Activated CD4-positive, alpha-beta T cell treated with anti-CD3 and anti-CD28 coated beads, Interleukin-2, amount 50 U/mL, for 48 hours (primary cell): ENCODE results near the gene PRXL2A.
"Not testable (repeated sequence)": the region's sequence is repeated elsewhere in the genome, so short reads cannot be mapped to it uniquely, and the experiment has no call there.

Experiments
- DNase-seq, 2 experiments: peaks; one replicate each; pipeline ENCODE4 v3.0.0-alpha.2; 2020

Gene PRXL2A, protein sequence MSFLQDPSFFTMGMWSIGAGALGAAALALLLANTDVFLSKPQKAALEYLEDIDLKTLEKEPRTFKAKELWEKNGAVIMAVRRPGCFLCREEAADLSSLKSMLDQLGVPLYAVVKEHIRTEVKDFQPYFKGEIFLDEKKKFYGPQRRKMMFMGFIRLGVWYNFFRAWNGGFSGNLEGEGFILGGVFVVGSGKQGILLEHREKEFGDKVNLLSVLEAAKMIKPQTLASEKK

DNA sequence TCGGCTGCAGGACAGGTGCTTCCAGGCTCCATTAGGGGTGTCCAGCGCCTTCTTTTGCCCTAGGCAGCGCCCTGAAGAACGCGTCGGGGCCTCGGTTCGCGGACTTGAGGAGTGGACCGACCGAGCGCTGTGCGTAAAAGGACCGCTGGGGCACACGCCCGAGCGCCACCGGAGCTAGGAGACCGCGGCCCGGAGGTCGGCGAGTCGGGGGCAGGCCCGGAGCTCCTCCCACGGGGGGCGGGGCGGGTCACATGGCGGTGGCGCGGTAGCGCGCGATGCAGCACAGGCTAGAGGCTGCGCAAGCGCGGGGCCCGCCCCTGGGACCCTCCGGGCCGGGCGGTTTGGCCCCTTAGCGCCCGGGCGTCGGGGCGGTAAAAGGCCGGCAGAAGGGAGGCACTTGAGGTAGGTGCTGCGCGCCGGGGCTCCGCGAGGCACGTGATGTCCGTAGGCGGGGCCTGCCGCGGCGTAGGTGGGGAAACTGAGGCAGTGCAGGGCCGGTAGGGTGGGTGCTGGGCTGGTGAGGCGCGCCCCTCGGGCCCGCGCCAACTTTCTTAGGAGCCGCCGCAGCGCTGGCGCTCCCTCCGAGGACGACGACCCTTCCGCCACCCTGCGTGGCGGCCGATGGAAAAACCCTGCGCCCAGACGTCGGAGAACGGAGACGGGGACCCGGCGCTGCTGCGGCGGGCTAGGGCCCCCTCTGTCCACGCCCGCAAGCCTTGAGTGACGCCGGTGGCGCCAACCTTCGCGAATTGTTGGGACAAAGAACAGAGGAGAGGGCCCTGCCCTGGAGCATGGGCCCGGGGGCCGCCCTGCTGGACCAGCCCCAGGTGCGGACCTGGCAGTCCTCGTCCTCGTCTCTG, at the start of gene PRXL2A:
Gene PRXL2A (plus strand): TSS at position 310 of the 860 bp plus-strand sequence. CDS start 11,917 bp downstream, outside the sequence.
- DNase-seq, result peak; percentile 86 to 88

DNA sequence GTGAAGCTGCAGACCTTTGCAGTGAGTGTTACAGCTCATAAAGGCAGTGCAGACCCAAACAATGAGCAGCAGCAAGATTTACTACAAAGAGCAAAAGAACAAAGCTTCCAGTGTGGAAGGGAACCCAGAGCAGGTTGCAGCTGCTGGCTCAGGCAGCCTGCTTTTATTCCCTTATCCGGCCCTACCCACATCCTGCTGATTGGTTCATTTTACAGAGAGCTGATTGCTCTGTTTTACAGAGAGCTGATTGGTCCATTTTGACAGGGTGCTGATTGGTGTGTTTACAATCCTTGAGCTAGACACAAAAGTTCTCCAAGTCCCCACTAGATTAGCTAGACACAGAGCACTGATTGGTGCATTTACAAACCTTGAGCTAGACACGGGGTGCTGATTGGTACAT, 49.4 kb upstream of the PRXL2A start:
- not testable (repeated sequence) for DNase-seq

DNA sequence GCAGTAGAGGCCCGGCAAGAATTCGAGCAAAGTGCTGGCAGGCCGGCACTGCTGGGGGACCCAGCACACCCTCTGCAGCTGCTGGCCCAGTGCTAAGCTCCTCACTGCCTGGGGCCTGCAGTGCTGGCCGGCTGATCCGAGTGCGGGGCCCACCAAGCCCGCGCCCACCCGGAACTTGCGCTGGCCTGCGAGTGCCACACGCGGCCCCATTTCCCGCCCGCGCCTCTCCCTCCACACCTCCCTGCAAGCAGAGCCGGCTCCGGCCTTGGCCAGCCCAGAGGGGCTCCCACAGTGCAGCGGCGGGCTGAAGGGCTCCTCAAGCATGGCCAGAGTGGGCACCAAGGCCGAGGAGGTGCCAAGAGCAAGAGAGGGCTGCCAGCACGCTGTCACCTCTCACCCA, 48.7 kb upstream of the PRXL2A start:
- no peak for DNase-seq

DNA sequence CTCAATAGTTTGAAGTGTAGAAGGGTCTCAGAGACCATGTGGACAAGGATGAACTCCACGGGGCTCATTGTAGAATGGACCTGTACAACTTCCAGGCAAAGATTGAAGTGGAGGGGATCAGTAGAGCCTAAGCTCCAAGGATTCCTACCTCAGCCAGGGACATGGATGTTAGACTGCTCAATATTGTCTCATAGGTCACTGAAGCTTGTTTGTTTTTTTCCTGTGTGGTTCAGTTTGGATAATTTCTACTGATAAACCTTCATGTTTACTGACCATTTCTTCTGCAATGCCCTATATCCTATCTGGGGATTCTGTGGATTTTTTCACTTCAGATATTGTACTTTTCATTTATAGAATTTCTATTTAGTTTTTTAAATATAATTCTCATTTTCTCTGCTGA, 42.8 kb upstream of the PRXL2A start:
- no peak for DNase-seq

DNA sequence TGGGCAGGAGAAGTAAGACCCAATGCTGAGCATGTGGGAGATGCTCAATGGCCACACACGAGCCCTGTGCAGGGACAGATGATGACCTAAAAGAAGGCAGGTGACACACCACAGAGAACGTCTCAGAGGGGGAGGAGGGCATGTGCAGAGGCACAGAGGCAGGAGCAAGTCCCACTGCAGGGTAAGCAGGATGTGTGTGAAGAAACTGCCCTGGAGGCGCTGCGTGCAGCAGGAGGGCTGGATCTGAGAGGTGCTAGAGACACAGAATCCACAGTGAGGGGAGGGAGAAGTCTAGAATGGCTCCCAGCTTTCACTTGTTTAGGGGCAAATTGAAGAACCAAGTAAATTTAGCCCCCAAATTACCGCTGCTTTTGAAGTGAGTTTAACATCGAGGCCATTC, 36.9 kb upstream of the PRXL2A start:
- DNase-seq, result no peak

DNA sequence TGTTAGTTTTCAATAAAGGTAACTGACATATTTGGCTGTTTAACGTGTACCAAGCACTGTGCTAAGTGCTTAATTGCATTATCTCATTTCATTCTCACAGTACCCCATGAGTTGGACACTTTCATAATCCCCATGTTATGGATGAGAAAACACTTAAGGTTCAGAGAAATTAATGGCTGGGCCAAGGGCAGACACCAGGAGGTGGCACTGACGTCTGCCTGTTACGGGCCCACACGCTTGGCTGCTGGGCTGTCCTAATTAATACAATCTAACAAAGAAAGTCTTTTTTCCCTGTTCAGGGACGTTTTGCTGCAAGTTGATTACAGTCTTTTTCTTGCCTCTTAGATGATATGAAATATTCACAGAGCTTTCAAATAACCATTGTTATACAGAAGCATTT, 35.7 kb upstream of the PRXL2A start:
- DNase-seq, result no peak

DNA sequence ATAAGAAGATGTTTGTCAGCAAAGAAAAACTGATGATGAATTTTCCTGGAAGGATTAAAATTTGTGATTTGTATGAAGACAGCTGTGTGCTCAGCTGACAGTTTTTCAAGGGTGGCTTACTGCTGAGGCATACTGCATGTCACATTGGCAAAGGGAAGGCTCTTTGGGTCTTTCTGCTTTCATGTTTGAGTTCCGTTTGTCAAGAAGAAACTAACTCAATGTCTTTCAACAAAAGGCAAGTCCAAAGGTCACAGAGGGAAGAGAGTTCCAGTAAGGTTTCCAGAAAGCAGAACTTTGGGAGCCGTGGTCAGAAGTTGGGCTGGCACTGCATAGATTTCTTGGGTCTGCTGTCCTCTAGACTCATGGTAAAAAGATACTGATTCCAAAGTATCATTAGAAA, 34.8 kb upstream of the PRXL2A start:
- no peak for DNase-seq

DNA sequence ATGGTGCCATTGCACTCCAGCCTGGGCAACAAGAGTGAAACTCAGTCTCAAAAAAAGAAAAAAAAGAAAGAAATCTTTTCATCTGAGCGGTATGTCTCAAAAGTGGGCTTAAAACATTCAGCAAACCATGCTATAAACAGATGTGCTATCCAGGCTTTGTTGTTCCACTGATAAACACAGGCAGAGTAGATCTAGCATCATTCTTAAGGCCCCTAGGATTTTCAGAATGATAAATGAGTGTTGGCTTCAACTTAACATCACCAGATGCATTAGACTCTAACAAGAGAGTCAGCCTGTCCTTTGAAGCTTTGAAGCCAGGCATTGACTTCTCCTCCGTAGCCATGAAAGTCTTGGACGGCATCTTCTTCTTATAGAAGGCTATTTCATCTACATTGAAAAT, 28.6 kb upstream of the PRXL2A start:
- no peak for DNase-seq

DNA sequence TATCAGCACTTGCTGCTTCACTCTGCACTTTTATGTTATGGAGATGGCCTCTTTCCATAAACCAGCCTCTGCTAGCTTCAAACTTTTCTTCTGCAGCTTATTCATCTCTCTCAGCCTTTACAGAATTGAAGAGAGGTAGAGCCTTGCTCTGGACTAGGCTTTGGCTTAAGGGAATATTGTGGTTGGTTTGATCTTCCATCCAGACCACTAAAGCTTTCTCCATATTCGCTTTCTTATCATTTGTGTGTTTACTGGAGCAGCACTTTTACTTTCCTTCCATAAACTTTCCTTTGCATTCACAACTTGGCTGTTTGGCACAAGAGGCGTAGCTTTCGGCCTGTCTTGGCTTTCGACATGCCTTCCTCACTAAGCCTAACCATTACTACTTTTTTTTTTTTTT, 28.2 kb upstream of the PRXL2A start:
- DNase-seq, result no peak

DNA sequence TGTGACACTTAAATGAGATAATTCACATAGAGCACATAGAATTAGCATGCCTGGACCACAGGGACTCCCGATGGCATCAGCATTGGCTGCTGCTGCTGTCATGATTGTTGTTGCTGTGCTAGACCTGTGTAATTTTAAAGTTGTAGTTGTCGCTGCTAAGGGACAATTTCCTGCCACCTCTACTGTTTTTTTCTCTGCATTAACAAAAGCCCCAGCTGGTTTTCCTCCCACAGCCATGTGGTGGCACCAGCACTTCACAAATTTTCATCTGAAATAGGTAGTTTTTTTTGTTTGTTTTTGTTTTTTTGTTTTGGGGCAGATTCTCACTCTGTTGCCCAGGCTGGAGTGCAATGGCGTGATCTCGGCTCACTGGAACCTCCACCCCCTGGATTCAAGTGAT, 25.4 kb upstream of the PRXL2A start:
- DNase-seq, result peak; percentile 18 to 41

DNA sequence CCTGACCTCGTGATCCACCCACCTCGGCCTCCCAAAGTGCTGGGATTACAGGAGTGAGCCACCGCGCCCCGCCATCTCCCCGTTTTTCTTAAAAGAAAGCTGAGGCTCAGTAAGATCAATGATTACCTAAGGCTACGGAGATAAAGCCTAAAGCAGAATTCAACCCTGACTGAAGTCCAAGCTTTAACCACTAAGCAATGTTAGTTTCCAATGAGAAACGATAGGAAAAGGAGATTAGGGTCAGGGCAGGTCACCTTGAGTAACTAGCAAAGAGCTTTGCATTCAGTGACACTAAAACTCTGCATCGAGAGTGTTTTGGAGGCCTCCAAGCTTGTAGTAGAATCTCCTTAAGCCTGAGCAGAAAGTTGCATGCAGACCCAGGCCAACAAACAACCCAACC, 17.6 kb upstream of the PRXL2A start:
- DNase-seq, result no peak

DNA sequence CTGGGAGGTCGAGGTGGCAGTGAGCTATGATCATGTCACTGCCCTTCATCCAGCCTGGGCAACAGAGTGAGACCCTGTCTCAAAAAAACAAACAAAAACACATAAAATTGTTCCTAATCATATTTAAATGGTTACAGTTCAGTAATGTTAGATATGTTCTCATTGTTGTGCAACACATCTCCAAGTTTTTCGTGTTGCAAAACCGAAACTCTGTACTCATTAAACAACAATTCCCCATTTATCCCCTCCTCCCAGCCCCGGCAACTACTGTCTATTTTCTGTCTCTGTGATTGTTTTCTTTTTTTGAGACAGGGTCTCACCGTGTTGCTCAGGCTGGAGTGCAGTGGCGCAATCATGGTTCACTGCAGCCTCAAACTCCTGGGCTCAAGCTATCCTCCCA, 16.1 kb upstream of the PRXL2A start:
- no peak for DNase-seq

DNA sequence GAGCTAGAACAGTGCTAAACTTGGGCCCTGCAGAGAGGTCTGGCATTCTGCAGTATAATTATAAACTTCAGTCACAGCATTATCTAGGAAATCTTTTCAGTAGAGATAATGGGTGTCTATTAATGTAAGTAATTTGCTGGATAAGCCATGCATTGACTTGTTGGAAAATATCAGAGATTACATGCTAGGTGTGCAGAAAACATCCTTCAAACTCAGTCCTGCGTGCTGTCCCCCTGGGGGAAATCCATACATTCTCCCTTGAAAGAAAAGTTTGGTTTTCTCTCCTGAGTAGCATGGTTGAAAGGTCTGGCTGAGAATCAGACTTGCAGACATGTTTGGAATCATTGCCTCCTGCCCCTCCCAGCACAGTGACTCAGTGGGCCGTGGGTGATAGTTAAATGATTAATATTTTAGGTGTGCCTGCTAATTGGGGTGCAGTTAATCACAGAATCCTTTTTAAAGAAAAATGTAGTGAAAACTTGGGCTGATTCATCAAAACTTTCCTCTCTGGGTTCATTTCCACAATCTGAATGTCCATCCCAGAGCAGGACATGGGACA, 13.9 kb upstream of the PRXL2A start:
- no peak for DNase-seq

DNA sequence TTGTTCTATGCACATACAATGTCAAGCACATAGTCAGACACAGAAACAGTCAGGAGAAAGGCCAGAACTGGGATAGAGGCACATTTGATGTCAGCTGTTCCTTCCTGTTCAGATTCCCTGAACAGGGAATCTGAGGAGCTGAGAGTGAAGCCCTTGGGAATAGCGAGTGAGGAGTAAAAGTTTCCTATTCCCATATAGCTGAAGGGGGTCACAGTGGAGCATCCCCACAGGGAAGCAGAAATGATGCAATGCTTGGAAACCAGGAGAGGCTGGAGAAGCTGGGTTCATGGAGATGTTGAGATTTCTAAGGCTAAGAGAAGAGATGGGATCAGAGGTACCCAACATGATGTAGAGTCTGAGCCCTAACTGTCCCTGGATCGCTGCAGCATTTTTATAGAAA, 11.3 kb upstream of the PRXL2A start:
- DNase-seq, result no peak

DNA sequence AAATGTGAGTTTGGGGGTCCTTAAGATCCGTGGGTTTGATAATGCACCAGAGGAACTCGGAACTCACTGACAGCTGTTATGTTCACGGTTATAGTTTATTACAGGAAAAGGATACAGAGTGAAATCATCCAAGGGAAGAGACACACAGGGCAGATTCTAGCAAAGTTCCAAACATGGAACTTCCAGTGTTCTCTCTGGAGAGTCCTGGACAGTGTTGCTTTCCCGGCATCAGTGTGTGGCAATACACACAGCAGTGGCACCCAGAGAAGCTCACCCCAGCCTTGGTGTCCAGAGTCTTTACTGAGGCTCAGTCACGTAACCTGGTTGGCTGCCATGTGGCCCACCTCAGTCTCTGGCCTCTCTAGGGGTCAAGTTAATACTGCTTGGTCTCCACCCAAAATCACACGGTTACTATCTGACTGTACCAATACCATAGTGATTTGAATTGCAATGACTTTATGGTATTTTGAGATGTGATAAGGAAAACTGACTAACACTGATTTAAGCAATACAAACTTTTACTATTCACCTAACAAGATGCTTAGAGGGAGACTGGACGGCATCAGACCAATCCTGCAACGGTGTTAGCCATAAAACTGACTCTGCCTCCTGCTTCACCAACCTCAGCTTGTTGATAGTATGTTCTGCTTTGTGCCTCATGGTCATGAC, 8.1 kb upstream of the PRXL2A start:
- no peak for DNase-seq

DNA sequence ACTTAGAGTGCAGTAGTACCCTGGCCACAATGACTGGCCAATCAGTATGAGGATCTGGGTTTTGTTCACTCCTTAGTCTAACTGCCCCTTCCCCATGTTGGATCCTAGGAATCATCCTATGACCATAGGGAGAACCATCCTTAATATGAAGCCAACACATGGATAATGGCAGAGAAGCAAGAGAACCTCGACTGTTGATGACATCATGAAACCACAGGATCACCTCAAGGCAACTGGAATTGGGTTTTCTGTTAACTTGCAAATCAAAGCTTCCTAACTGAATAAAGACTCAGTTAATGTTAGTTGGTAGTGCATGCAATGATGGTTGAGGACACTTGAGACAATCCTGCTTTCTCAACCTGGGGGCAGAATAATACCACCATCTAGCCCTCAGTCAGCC, 3.3 kb upstream of the PRXL2A start:
- no peak for DNase-seq

DNA sequence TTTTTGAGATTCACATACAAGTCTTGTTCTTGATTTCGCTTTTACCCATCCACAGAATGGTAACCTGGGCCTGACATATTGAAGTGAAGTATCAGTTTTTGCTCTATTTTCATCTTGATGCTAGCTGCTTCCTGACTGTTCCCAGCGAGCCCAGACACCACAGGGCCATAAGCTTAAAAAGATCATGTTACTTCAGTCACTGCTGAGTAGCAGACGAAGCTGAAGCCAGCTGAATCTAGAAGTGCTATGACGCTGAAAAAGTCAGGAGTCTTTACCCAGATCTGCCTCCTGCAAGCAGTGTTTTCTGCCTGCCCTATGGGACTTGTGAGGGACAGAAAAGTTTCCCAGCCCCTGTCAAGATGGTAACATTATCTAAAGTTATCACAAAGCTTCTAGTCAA, 2.7 kb upstream of the PRXL2A start:
- DNase-seq, result no peak

DNA sequence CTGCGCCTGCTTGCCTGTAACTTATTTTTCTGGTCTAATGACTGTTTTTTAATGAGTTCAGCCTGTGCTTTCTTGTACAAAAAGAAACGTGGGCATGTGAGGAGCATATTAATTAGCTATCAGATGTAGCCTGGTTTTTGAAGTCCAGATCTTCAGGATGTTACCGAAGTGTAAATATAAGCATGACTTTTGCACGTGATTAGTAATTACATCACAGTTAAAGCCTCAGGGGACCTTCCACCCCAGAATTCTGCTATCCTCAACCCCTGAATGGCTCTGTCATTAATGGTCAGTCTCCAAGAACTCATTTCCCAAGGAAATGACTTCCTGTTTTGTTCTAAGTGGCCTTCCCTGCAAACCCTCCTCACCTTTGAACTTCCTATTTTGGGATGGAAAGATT, 2.1 kb upstream of the PRXL2A start:
- DNase-seq, result no peak

DNA sequence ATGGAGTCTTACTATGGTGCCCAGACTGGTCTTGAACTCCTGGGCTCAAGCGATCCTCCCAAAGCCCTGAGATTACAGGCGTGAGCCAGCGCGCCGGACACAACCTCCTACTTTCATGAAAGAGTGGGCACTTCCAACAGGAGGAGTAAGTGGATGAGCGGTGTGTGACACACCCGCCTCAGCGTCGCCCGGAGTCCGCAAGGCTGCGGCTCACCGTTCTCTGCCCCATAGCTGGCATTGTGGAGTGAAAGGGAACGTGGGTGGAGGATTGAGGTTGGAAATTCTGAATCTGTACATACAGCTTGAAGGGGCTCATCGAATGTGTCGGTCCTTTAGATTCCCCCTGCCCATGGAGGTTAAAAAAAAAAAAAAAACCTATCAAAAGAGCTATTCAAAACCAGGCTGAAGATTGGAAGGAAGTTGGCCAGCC, 524 bp upstream of the PRXL2A start:
- DNase-seq, result peak; percentile 65 to 76

DNA sequence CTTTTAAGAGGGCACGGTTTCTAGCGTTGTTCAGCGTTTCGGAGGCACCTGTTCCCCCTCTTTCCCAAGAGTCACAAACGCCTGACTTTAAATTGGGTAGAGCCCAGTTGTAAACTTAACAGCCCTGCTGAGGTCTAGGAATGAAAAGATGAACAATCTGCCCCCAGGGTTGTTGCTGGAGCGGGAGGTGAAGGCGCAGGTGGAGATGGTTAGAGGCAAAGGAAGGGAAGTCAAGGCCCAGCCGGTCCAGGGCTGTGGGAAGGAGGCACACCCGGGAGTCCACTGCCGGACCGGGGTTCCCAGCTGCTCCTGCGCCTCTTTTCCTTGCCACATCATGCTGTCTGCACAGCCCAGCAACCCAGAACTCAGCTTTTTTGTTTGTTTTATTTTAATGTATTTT, 770 bp downstream of the PRXL2A start:
- no peak for DNase-seq

DNA sequence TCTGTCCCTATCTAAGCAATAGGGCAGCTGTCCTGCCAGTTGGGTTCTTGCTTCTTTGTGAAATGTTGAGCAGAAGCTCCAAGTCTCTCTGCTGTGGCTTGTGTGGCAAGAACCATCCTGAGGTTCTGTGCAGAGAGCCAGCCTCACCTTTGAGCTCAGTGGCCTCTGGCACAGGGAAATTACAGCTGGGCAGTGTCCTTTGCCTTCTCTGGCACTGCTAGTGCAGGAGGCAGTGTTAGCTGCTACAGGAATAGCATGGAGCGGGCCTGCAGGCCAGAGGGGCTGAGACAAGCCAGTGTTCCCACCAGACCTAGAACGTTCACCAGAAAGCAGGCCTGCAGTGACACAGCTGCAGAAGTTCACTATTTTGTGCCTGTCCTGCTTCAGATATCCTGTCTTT, 1.8 kb downstream of the PRXL2A start:
- DNase-seq, result no peak

DNA sequence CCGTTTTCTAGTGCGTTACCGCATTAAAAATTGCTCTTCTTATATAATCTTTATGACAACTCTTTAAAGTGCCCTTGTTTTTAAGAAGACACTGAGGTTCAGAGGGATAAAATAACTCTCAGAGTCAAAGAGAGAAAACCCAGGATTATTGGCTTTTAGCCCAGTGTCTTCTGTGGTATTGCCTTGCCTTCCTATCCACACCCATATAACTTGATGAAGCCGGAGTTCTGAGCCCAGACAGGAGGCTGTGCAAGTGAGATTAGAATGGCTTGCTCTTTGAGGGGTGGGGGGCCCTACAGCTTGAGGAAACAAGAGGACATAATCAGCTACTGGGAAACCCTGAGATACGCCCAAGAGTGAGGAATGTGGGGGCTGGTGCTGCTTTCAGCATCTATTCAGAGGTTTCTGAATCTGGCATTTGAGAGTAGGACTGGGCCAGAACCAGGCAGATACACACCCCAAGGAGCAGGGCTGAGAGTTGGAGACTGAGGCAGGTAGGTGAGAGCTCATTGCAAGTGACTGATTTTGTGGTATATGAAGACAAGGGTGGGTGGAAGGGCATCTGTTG, 2.3 kb downstream of the PRXL2A start:
- no peak for DNase-seq

DNA sequence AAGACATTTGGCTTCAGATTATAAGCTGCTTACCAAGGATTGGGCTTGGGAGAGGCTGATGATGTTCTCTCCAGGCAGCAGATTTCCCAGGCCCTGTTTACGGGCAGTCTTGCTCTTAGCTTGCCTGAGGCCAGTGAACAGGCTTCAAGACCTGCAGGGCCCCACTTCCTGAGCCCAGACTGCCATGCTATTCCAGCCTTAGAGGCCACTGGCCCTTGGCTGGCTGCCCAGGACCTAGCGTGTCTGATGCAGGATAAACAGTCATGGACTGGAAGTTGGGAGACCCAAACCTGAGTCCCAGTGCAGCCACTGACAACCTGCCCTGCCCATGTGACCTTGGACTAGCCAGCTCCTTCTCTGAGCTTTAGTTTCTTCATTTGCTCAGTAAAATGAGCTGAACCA, 2.9 kb downstream of the PRXL2A start:
- no peak for DNase-seq
